Spleen (tissue), 7 donors: ENCODE results near the gene COCH.

Experiments used
- POLR2A ChIP-seq, 3 donors: fragments of 450-650 bp; IDR thresholded peaks; one replicate each; pipeline ENCODE4 v1.5.1; 2017; ENCODE audit warnings: antibody characterized with exemption in 3 of 3, mild to moderate bottlenecking in 1 of 3
- POLR2AphosphoS5 ChIP-seq, 3 donors: sonication (generic); formaldehyde crosslinking; IDR thresholded peaks; one replicate each; pipeline ENCODE4 v1.5.1; 2017; ENCODE audit warnings: antibody characterized with exemption in 3 of 3
- TF ChIP-seq, protein P1 (sequence below), 11 experiments: fragments of 200-600 bp in 7 of 11; fragments of 450-650 bp in 4 of 11; sonication (generic) in 4 of 11; IDR thresholded peaks in 8 of 11; conservative IDR thresholded peaks in 3 of 11; 1 replicate in 7 of 11; 2 replicates in 4 of 11; pipeline versions ENCODE4 v1.4.0 to v1.8.0; 2016 to 2021; ENCODE audit warnings: antibody characterized with exemption in 11 of 11, inconsistent platforms in 4 of 11, mild to moderate bottlenecking in 1 of 11
- donor health status: DM: no; HTN: no; CAD: no; lungs with moderate emphysema.
- donor health status: DM: no; HTN: no; CAD: no.
- donor health status: DM: no; HTN: no; CAD: no.

- TF ChIP-seq, protein P1, sequence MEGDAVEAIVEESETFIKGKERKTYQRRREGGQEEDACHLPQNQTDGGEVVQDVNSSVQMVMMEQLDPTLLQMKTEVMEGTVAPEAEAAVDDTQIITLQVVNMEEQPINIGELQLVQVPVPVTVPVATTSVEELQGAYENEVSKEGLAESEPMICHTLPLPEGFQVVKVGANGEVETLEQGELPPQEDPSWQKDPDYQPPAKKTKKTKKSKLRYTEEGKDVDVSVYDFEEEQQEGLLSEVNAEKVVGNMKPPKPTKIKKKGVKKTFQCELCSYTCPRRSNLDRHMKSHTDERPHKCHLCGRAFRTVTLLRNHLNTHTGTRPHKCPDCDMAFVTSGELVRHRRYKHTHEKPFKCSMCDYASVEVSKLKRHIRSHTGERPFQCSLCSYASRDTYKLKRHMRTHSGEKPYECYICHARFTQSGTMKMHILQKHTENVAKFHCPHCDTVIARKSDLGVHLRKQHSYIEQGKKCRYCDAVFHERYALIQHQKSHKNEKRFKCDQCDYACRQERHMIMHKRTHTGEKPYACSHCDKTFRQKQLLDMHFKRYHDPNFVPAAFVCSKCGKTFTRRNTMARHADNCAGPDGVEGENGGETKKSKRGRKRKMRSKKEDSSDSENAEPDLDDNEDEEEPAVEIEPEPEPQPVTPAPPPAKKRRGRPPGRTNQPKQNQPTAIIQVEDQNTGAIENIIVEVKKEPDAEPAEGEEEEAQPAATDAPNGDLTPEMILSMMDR (IDR thresholded peaks at IDR 0.05 in 8 of 11, conservative IDR thresholded peaks at IDR 0.05 in 3 of 11): no peak
- no peak for TF ChIP-seq POLR2A (IDR thresholded peaks at IDR 0.05)
- TF ChIP-seq POLR2AphosphoS5 (IDR thresholded peaks at IDR 0.05): no peak
These were observed 8.1 kb downstream of the COCH start for GRCh38 chr14:30882431-30882830.
